ENCODE measurements around the gene MAP3K10.

DNA sequence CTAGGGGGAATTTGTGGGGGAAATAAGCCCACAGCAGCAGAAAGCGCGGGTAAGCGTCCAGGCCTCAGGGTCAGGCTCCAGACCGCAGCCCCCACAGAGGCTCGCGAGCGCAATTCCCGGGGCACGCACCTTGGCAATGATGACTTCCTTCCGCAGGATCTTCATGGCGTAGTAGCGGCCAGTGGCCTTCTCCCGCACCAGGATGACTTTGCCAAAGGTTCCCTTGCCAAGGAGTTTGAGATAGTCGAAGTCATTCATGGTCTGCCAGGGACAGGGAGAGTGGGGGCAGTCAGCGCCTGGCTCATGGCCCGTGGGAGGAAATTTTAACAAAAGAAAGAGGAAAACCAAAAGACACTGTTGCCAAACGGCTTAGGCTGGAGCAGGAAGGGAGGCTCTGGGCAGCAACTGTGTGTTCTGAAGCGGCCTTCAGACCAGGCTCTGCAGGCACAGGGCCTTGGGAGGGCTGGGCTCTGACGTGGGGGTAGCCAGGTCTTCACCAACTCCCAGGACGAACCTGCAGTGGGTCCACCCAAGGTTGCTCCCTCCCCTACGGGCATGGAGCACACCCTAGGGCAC lies 50.7 kb downstream of the MAP3K10 start:
- no peak for TF ChIP-seq EZH2phosphoT487 (IDR thresholded peaks at IDR 0.05; ENCODE audit: low read length)
- TF ChIP-seq, protein P1, sequence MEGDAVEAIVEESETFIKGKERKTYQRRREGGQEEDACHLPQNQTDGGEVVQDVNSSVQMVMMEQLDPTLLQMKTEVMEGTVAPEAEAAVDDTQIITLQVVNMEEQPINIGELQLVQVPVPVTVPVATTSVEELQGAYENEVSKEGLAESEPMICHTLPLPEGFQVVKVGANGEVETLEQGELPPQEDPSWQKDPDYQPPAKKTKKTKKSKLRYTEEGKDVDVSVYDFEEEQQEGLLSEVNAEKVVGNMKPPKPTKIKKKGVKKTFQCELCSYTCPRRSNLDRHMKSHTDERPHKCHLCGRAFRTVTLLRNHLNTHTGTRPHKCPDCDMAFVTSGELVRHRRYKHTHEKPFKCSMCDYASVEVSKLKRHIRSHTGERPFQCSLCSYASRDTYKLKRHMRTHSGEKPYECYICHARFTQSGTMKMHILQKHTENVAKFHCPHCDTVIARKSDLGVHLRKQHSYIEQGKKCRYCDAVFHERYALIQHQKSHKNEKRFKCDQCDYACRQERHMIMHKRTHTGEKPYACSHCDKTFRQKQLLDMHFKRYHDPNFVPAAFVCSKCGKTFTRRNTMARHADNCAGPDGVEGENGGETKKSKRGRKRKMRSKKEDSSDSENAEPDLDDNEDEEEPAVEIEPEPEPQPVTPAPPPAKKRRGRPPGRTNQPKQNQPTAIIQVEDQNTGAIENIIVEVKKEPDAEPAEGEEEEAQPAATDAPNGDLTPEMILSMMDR (IDR thresholded peaks at IDR 0.05; ENCODE audit: low read length): no peak

Measured in MM.1S (cell line).